H1 (cell line): ENCODE data around the gene ZNF281. TPM values are rescaled to one million over a fixed set of nuclear protein-coding genes. Genes with fewer than 3 reads are reported as not detected.

Experiments used
- CREB1 ChIP-seq: IDR thresholded peaks from 2 replicates; pipeline ENCODE4 v1.6.1; 2012; ENCODE audit warnings: inconsistent platforms
- FOSL1 ChIP-seq: IDR thresholded peaks from 2 replicates; pipeline ENCODE4 v1.6.1; 2011; ENCODE audit warnings: mild to moderate bottlenecking, low read depth, low read length, moderate library complexity; ENCODE audit not compliant: insufficient read depth
- HDAC2 ChIP-seq, 2 experiments: fragments of 300-600 bp in 1 of 2; sonication (generic) in 1 of 2; IDR thresholded peaks; 2 replicates each; pipeline ENCODE4 v1.6.1; 2011 to 2012; ENCODE audit warnings: low read depth in 2 of 2, low read length in 2 of 2, mild to moderate bottlenecking in 2 of 2, moderate library complexity in 2 of 2, borderline replicate concordance in 1 of 2, inconsistent platforms in 1 of 2
- polyA plus RNA-seq, 7 experiments: library from polyadenylated mRNA; depleted of rRNA in 3 of 7; stranded (reverse) in 5 of 7; unstranded in 2 of 7; fragments of >200 nt in 5 of 7; fragments of 200-250 nt in 2 of 7; gene quantifications; 1 replicate in 5 of 7; 2 replicates in 1 of 7; 4 replicates in 1 of 7; pipeline versions ENCODE4 v1.2.1 to v1.2.3, GENCODE V29; 2011 to 2013; ENCODE audit warnings: missing spikeins in 2 of 7, mixed read lengths in 2 of 7
- total RNA-seq: library from RNA; stranded (reverse); fragmentation: NEBNext Ultra II Directional; extraction: Animal tissue kit (Norgen Biotek cat#: 25700); gene quantifications from 2 replicates; pipeline ENCODE4 v1.2.1, GENCODE V29; 2021

ZNF281 gene
- total and polyA plus RNA-seq, 2 of the 8 experiments (the other 6 are each of a cell fraction or from before 2014, with no cell fraction given) = 19.5 to 61.4 TPM

DNA sequence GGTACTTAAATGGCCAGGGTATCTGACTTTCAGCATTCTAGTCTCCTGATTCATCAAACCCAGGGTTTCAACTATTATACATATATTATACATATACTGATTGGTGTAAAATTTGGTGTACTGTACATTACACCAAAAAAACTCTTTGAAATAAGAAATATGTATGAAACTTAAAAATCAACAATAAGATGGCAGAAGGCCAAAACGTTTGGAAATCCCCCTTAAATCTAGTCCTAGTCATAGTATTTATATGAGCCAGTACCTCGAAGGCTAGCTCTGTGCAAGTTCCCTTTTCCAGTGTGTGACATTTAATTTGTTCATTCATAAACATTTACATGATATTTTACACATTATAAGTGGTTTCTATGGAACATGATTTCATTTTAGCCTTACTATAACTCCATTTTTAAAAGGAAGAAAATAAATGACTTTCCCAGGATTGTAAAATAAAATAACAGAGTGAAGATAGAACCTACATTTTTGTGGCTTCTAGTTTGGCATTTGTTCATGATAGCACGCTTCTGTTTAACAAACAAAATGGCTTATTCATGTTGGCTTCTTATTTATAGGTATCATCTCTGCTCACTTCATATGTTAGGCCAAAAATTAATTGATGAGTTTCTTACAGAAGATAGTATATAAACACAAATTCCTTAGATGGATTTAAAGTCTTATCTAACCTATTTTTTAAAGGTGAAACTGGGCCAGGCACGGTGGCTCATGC, 18.8 kb upstream of the ZNF281 start (continued):
- TF ChIP-seq CREB1 = no peak
- TF ChIP-seq HDAC2 (IDR thresholded peaks at IDR 0.05; ENCODE audit: borderline replicate concordance in 1 of 2, low read depth in 2 of 2, low read length in 2 of 2) = no peak
- no peak for TF ChIP-seq FOSL1
- TF ChIP-seq, all 59 proteins: peak for 0
